GM21717 (cell line): Measurements from ENCODE around the gene TESPA1.

Source experiments
- ATAC-seq: cut with Tn5 transposase; IDR thresholded peaks from one replicate; pipeline ENCODE4 v1.9.1; 2021; ENCODE audit warnings: mild to moderate bottlenecking, moderate library complexity; ENCODE audit not compliant: unreplicated experiment

Gene TESPA1

DNA sequence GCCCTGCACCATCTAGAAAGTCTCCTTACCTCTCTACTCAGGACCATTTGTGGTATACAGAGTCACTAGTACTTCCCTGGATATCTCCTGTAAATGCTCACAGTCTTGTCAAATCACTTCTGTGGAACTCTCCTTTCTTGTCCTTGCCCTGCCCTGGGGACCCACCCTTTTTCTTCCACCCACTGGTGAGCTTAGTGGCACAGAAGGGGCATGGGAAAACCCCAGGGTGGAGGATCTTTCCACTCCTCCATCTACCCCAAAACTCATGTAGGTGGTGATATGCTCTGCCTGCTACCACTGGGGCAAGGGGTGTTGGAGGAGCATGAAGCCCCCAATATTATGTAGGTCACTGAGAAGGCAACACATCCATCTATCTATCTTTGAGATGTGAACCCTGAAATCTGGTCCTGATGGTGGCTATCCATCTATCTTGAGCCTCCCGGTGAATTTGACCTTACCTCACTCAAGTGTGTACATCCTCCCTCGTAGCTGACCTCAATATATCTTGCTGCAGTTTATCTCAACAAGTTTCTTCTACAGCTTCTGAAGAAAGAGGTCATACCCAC, 943 bp downstream of the TESPA1 start:
- no peak for ATAC-seq

GRCh38 chr12:54981796-54982195, 2.8 kb downstream of the TESPA1 start:
- ATAC-seq: no peak

DNA sequence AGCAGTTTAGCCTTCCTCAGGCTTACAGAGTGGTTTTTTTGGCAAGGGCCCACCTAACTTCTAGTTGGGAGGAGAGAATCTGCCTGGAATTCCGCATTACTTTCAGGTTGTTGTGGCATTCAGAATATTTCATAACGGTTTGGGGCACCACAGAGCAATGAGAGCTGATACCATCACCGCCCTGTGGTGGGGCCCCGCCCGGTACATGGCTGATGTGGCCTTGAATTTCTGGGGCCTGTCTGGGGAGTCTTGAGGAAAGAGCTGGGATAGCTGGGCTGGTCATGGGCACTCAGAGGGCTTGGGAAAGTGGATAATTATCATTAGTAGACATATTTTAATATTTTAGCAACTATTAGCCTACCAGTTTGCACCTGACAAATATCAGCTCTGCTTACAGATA, 4.2 kb downstream of the TESPA1 start:
- no peak for ATAC-seq

GRCh38 chr12:54977857-54978256, 6.7 kb downstream of the TESPA1 start:
- no peak for ATAC-seq

DNA sequence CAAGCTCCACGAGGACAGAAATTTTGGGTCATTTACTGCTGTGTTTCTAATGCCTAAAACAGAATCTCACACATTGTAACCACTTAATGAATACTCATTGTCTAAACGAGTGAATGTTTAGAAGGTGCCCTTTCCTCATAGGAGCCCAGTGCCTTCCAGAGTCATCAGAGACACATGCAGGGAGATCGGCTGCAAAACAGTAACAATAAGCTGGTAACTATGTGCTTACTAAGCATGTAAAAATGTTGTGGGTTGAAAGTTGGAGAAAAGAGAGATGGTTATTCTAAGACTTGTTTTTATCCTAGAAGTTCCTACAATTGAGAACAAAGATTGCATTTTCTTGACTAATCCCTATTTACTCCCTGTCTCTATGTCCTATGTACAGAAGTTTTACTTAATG, 7.4 kb downstream of the TESPA1 start:
- ATAC-seq: no peak

- ATAC-seq: no peak
Measured at GRCh38 chr12:54975875-54976274, 8.7 kb downstream of the TESPA1 start.

GRCh38 chr12:54975272-54975671, 9.3 kb downstream of the TESPA1 start:
- ATAC-seq: no peak

DNA sequence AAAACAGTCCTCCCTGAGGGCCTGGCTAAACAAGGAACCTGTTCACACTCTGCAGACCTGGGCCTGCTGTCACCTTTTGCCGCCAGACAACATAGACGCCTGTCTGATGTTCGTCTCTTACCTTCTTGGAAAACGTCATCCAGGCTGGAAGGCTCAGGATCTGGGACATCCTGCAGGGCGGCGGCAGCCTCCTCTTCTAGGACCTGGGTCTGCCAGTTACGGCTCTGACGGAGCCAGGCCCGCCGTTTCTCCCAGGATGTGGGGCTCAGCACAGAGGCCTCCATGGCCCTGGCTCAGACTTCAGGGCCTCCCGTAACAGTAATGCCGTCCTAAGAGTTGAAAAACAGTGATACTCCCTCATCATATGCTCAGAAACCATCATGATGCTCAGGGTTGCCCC, 10.3 kb downstream of the TESPA1 start:
- ATAC-seq: no peak

DNA sequence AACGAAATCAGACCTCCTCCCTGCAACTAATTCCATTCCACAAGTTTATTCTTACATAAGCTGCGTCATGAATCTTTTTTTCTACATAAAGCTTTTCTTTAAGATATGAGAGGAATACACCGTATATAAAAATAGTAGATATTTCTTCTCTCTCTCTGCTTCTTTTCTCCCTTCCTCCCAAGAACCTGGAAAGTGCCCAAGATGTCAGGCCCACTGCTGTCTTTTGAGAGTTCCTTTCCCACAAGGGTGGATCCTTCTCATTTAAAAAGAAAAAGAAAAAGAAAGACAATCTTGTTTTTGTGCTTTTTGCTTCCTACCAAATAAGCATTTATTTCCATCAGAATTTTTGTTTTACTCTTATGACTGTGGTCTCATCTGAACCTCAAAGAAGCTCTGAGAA, 11.0 kb downstream of the TESPA1 start:
- no peak for ATAC-seq

GRCh38 chr12:54970741-54971140, 13.8 kb downstream of the TESPA1 start:
- no peak for ATAC-seq

DNA sequence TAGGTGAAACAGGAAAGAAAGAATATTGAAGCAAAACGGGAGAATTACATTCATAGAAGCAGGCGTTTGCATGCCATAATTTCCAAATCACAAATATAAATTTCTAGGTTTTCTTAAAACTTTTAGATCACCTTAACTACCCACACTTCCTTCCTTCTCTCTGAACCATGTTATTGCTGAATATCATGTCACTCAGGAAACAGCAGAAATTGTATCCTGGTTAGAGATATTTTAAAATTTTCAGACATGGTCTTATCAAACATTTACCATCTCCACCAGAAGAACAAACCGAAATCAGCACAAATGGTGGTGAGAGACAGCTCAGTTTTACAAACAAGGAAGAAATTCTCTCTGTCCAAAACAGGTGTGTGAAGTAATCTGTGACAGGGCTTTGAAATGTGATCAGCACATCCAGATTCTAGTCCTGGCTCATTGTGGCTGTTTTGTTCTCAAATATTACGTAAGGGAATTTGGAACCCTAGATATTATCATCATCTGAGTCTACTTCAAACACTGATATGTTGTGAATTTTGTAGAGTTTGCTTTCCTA, 16.3 kb downstream of the TESPA1 start:
- ATAC-seq: no peak

DNA sequence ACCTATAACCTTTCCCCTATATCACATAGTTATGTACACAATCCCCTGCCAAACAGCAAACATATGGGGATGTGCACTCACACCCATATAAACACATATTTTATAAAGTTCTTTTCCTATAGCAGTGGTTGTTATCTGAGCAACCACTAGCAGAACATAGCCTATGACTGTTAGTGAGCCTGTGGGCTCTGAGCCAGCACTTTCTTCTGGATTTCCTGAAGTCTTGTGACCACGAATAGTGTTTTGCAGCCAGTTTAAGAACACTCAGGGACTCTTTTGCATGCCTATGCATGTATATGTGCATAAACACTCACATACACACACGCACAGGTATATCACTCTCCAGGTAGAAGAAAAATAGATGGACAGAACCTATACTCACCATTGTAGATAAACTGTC, 17.1 kb downstream of the TESPA1 start:
- ATAC-seq: no peak

DNA sequence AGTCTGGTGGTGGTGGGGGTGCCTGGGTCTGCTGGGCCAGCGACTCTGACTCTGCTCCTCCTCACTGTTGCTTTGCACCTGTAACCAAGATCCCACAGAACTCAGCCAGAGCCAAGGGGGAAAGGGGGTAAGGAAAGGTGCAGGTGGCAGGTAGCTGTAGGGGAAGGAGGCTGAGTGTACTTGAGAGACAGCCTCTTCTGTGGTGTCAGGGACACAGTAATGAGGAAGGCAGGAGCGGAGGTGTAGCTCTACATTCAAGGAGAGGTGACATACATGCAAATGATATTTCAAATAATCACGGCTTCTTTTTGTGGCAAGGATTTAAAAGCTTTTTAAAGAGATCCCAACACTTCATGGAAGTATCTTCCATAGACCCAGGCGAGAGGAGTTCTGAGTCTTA, 23.4 kb downstream of the TESPA1 start:
- ATAC-seq: no peak

GRCh38 chr12:54959291-54960018, 25.1 kb downstream of the TESPA1 start:
- ATAC-seq: peak; percentile 61

GRCh38 chr12:54958048-54958658, 26.4 kb downstream of the TESPA1 start:
- no peak for ATAC-seq

GRCh38 chr12:54956818-54957641, 27.5 kb downstream of the TESPA1 start:
- no peak for ATAC-seq

DNA sequence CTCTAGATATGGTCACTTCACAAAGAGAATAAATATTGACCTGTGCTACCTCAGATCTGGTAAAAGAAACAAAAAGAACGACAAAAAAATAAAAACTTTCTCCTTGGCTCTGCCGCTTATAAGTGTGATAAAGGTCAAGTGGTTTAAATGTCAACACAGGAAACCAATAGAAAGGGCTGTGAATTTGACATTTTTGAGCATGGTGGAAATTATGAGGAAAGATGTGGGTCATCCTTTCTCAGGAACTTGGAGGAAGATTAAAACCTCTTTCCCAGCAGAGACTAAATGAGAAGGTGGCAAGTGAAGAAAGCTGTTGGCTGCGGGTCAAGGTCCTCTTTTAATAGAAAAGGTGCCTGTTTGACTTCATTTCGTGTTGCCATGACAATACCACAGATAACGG, 28.2 kb downstream of the TESPA1 start:
- ATAC-seq: no peak

GRCh38 chr12:54954801-54955200, 29.8 kb downstream of the TESPA1 start:
- no peak for ATAC-seq

GRCh38 chr12:54954228-54954627, 30.3 kb downstream of the TESPA1 start:
- no peak for ATAC-seq

- ATAC-seq: no peak
Measured at GRCh38 chr12:54950071-54950727, 34.4 kb downstream of the TESPA1 start.
